SU-DHL-6 (cell line): ENCODE measurements around the gene CCDC142.
"Not testable (repeated sequence)": the region's sequence is repeated elsewhere in the genome, so short reads cannot be mapped to it uniquely, and the experiment has no call there.

Experiments
- H2AFZ ChIP-seq: fragments of 200-600 bp; sonication (generic); 2 replicates; pipeline ENCODE4 v1.6.1; 2014; ENCODE audit warnings: low read depth, mild to moderate bottlenecking, moderate library complexity, mixed read lengths, antibody characterized with exemption, low read length; ENCODE audit not compliant: severe bottlenecking
- H3F3A ChIP-seq: fragments of 200-600 bp; shearing (Covaris generic); 2 replicates; pipeline ENCODE4 v1.6.0; 2016; ENCODE audit warnings: antibody characterized with exemption, mild to moderate bottlenecking; ENCODE audit not compliant: insufficient read depth
- H3K27ac ChIP-seq: fragments of 200-600 bp; sonication (generic); 2 replicates; pipeline ENCODE4 v1.5.1; 2016; ENCODE audit warnings: low read depth, mild to moderate bottlenecking, low read length, moderate library complexity, mixed read lengths
- H3K27me3 ChIP-seq: fragments of 200-600 bp; sonication (generic), shearing (Covaris generic); 2 replicates; pipeline ENCODE4 v1.6.0; 2014; ENCODE audit warnings: mild to moderate bottlenecking, low read length
- H3K36me3 ChIP-seq: fragments of 200-600 bp; sonication (generic); 2 replicates; pipeline ENCODE4 v1.6.1; 2014; ENCODE audit warnings: mild to moderate bottlenecking, low read length, mixed read lengths
- H3K4me2 ChIP-seq: fragments of 300-600, 200-600 bp; shearing (Covaris generic), sonication (generic); 2 replicates; pipeline ENCODE4 v1.6.0; 2014; ENCODE audit warnings: low read length, low read depth, mild to moderate bottlenecking; ENCODE audit not compliant: poor library complexity, severe bottlenecking
- H3K4me3 ChIP-seq: fragments of 200-600 bp; sonication (generic); 2 replicates; pipeline ENCODE4 v1.5.1; 2014; ENCODE audit warnings: antibody characterized with exemption, low read length, mild to moderate bottlenecking, mixed read lengths; ENCODE audit not compliant: insufficient read depth, poor library complexity, severe bottlenecking
- H3K79me2 ChIP-seq: fragments of 200-600 bp; sonication (generic); 2 replicates; pipeline ENCODE4 v1.6.1; 2014; ENCODE audit warnings: mild to moderate bottlenecking, low read length, moderate library complexity; ENCODE audit not compliant: insufficient read depth
- H3K9ac ChIP-seq: fragments of 200-600 bp; sonication (generic); 2 replicates; pipeline ENCODE4 v1.7.0; 2014; ENCODE audit warnings: mild to moderate bottlenecking, low read length
- H3K9me2 ChIP-seq: fragments of 200-600 bp; sonication (generic); replicated peaks from 2 replicates; pipeline ENCODE4 v1.6.1; 2014; ENCODE audit warnings: low read length; ENCODE audit not compliant: insufficient read depth
- H3K9me3 ChIP-seq: fragments of 200-600 bp; sonication (generic); 2 replicates; pipeline ENCODE4 v1.6.1; 2014; ENCODE audit warnings: low read length, mixed read lengths; ENCODE audit not compliant: insufficient read depth
- H4K20me1 ChIP-seq: fragments of 200-600 bp; sonication (generic); 2 replicates; pipeline ENCODE4 v1.6.1; 2014; ENCODE audit warnings: low read depth, mild to moderate bottlenecking, antibody characterized with exemption, low read length, moderate library complexity, mixed read lengths
- CTCF ChIP-seq: fragments of 200-600 bp; sonication (generic); IDR thresholded peaks from one replicate; pipeline ENCODE4 v1.5.1; 2017; ENCODE audit warnings: antibody characterized with exemption, mild to moderate bottlenecking, low read length, moderate library complexity; ENCODE audit not compliant: insufficient read depth, poor library complexity, severe bottlenecking
- EZH2phosphoT487 ChIP-seq: fragments of 200-600 bp; sonication (generic), shearing (Covaris generic); conservative IDR thresholded peaks from 2 replicates; pipeline ENCODE4 v1.6.1; 2018; ENCODE audit warnings: mild to moderate bottlenecking, antibody characterized with exemption, low read length, moderate library complexity, mixed read lengths

Gene CCDC142

GRCh38 chr2:74489906-74490305, 7.1 kb upstream of the CCDC142 start:
- Histone ChIP-seq H3K4me2 (no peak overlapping the region), H3K4me3 (no peak overlapping the region), H3F3A (no peaks in the 10 kb centered on the region), H3K27me3 (no peaks in the 10 kb centered on the region), H3K79me2 (no peaks in the 10 kb centered on the region), H3K9me2 (no peaks in the 10 kb centered on the region), H3K9ac (no peak overlapping the region), H3K9me3 (no peaks in the 10 kb centered on the region), H2AFZ (no peak overlapping the region), H3K27ac (no peak overlapping the region), H4K20me1 (no peaks in the 10 kb centered on the region), H3K36me3 (no peaks in the 10 kb centered on the region)
- no peak for TF ChIP-seq CTCF
- TF ChIP-seq EZH2phosphoT487, result no peak

GRCh38 chr2:74488643-74489481, 6.1 kb upstream of the CCDC142 start:
- Histone ChIP-seq H3K36me3 (no peaks in the 10 kb centered on the region), H3K9ac (no peak overlapping the region), H3K27ac (no peak overlapping the region), H3K9me3 (no peaks in the 10 kb centered on the region), H3K9me2 (no peaks in the 10 kb centered on the region), H2AFZ (no peak overlapping the region), H3K79me2 (peaks cover 4% of the 10 kb centered on the region), H3K4me2 (no peak overlapping the region), H3K4me3 (no peak overlapping the region), H3K27me3 (no peaks in the 10 kb centered on the region), H3F3A (no peaks in the 10 kb centered on the region), H4K20me1 (no peaks in the 10 kb centered on the region)
- TF ChIP-seq CTCF, result no peak
- no peak for TF ChIP-seq EZH2phosphoT487

GRCh38 chr2:74486141-74486540, 3.3 kb upstream of the CCDC142 start:
- Histone ChIP-seq H3K36me3 (no peaks in the 10 kb centered on the region), H3K79me2 (peaks cover 26% of the 10 kb centered on the region)
- TF ChIP-seq CTCF, result no peak
- TF ChIP-seq EZH2phosphoT487, result no peak

GRCh38 chr2:74483675-74484164, 922 bp upstream of the CCDC142 start:
- Histone ChIP-seq H3K9ac (peak overlapping the region; percentile 84), H3K79me2 (peaks cover 26% of the 10 kb centered on the region), H3K27ac (peak overlapping the region; percentile 80; the same call in 1 of the 2 replicates), H2AFZ (peak overlapping the region; percentile 84), H3K4me2 (peak overlapping the region; percentile 89), H3K4me3 (peak overlapping the region; percentile 96)
- not testable (repeated sequence) for H3F3A ChIP-seq, H3K9me3 ChIP-seq, H4K20me1 ChIP-seq, H3K9me2 ChIP-seq, H3K36me3 ChIP-seq, H3K27me3 ChIP-seq

More at GRCh38 chr2:74486141-74486540, 3.3 kb upstream of the CCDC142 start:
- Histone ChIP-seq H3K9me2 (no peaks in the 10 kb centered on the region), H4K20me1 (no peaks in the 10 kb centered on the region), H3K4me2 (no peak overlapping the region), H3K9me3 (no peaks in the 10 kb centered on the region), H3K4me3 (no peak overlapping the region), H3F3A (no peaks in the 10 kb centered on the region), H3K27me3 (no peaks in the 10 kb centered on the region), H3K27ac (no peak overlapping the region), H3K9ac (no peak overlapping the region), H2AFZ (no peak overlapping the region)
